ENCODE measurements around the gene ZBTB7C. TPM values are rescaled to one million over a fixed set of nuclear protein-coding genes. Genes with fewer than 3 reads are reported as not detected.

Gene ZBTB7C
- total RNA-seq, 1 experiment from 2014 or later = 0.17 TPM

DNA sequence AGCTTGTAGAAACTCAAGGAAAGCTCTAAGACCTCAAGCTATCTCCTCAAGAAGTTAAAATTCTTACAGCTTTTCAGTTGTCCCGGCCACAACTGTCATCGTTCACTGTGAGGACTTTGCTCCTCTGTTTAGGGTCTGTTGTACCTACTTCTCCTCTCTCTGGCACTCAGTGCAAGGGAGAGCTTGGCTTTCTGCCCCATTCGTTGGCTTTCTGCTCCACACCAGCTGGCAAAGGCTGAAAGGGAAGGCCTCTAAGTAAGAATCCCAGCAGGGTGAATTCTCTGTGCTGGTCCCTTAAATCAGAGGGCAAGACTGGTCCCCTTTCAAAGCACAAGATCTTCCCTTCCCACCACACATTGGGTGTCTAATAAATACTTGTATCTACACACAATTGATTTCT is 17.3 kb downstream of the ZBTB7C start:
- DNase-seq (ENCODE audit: low read depth) = no peak

DNA sequence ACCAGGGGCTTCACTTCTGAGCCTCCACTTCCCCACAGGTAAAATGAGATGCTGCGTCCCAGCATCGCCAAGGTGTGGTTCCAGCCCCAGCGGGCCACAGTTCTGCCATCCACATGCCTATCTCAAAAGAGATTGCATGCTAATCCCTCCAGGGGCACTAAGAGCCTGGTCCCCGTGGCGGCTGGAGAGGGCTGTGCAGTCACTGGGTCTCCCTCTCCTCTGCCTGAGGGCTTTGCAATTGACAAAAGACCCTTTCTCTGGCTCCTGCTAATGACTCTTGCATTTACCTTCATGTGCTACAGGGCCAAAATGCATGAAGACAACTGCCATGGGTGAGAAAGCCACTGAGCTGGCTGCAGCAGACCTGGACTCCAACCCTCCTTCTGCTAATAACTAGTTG is 18.5 kb downstream of the ZBTB7C start:
- DNase-seq (ENCODE audit: low read depth) = no peak

DNA sequence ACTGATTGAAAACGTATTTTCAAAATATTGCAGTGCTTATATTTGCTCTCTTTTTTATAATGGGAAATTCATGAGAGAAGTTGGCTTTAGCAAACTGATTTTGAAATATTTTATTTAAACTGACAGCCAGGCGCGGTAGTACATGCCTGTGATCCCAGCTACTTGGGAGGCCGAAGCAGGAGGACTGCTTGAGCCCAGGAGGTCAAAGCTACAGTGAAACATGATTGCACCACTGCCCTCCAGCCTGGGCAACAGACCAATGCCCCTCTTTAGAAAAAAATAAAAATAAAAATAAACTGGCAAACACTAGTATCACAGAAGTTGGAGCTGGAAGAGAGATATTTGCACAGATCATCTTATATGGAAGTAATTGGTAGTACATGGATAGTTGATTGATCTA is 20.7 kb downstream of the ZBTB7C start:
- DNase-seq (ENCODE audit: low read depth) = no peak

DNA sequence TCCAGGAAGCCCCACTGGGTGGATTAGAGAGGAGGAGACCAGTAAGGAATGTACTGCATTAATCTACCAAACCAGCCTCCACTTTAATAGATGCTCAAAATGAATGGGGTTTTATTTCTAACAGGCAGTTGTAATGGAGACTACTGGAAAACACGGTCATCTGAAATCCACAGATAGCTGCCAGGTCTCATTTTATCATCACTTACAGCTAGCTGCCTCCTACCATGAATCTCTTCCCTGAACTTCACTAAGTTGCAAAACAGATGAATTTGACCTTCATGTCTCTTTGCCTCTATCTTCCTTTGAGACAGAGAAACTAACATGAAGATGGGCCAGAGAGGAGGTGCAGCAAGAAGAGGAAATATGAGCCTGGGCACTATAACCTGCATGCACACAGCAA is 21.9 kb downstream of the ZBTB7C start:
- no peak for DNase-seq (ENCODE audit: low read depth)

DNA sequence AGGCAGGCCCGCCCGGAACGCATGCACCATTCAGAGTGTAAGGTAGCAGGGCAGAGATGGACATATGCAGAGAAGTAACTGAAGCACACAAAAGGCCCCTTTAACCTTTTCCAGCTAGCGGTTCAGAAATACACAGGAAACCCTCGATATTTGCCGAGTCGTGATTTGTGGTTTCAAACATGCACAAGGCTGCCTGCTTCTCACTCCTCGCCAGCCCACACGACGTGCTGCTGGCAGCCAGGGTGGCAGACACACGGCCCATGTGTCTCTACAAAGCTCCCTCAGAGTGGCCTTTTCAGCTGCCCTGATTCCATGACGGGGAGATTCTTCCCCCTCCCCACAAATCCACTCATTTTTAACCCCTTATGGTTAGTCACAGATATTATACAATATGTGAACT is 23.6 kb downstream of the ZBTB7C start:
- DNase-seq (ENCODE audit: low read depth) = no peak

DNA sequence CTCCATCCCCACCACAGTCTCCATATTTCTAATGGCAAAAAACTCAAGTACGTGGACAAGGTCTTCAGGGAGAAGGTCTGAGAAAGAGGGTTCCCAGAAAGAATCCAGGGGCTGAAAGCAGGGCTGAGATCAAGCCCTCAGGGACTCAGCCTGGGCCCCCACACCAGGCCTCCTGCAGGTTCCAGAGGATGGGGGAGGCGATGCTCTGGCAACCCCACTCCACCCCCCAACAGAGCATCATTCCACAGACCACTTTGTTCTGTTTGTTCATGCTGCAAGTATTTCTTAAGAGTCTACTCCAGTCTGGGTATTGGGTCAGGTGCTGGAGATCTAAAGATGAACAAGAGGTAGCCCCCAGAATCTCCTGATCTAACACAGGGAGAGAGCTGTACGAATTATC is 32.2 kb downstream of the ZBTB7C start:
- no peak for DNase-seq (ENCODE audit: low read depth)

DNA sequence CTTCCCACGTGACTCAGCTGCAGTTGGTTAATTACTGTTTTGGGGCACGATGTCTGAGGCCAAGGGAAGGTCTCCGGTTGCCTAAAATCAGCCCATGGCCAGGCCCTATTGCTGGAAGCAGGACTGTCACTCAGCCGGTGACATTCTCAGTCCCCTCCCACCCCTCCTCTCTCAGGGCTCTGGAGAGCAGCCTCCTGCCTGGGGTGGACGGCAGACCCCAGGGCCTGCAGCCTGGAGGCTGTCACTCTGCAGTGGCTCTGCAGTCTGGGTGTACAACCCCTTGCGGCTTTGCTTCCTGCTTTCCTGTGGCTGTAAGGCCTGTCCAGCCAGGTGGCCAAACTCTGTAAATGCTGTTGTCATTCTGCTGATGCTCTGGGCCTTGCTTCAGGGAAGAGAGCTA is 32.8 kb downstream of the ZBTB7C start:
- no peak for DNase-seq (ENCODE audit: low read depth)

DNA sequence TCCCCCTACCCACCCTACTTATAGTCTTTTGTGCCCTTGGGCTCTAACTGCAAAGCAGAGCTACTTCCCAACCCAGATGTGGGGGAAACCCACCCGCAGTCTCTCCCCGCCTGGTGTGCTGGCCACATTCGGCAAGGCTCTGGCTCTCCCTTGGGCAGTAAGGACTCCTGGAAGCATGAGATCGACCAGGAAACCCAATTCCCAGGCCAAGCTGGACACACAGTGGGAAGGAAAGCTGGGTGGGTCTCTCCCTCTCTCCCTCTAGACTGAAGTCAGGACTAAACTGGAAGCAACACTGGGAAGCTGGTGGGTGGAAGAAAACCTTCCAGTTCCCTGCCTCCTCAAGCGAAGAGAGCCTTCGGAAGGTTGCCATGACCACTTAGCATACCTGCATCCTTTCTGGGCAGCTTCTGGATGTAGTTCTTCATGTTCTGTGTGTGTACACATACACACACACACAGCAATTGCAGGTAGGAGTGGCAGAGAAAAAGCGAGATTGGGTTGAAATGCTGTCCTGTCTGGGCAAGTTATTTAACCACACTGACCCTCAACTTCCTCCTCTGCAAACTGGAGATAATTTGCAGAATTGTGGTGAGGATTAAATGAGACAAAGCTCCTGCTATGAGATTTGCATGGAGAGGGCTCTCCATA is 33.9 kb downstream of the ZBTB7C start:
- DNase-seq (ENCODE audit: low read depth) = no peak

DNA sequence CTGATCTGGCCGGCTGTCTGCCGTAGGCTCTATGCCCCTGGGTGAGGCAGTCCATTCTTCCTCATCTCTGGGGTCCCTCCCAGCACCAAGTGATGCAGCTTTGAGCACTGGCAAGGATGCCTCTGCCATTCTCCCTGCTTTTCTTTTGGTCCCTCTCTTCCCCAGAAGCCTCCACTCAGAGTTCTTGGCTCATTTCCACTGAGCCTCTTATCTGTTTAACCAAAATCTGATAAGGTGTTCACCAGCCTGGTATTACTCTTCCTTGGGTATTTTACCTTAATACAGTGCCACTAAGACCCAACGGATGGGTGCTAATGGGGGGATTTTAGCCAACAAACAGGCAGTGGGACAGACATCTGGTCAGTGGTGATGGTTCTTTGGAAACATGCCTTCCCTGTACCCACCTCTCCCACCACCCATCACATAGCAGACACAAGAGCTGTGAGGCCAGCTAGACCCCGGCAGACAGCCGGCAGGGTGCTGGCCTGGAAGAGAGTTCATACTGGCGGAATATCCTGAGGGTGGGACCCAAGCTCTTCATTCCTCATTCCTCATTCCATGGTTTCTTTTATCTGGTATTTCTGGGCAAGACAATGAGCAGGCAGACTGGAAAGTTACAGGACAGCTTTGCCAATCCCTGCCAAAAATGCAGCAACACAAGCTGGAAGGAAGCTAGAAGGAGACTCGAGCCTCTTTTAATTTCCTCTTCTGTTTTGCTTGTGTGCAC is 34.6 kb downstream of the ZBTB7C start:
- DNase-seq (ENCODE audit: low read depth) = no peak

DNA sequence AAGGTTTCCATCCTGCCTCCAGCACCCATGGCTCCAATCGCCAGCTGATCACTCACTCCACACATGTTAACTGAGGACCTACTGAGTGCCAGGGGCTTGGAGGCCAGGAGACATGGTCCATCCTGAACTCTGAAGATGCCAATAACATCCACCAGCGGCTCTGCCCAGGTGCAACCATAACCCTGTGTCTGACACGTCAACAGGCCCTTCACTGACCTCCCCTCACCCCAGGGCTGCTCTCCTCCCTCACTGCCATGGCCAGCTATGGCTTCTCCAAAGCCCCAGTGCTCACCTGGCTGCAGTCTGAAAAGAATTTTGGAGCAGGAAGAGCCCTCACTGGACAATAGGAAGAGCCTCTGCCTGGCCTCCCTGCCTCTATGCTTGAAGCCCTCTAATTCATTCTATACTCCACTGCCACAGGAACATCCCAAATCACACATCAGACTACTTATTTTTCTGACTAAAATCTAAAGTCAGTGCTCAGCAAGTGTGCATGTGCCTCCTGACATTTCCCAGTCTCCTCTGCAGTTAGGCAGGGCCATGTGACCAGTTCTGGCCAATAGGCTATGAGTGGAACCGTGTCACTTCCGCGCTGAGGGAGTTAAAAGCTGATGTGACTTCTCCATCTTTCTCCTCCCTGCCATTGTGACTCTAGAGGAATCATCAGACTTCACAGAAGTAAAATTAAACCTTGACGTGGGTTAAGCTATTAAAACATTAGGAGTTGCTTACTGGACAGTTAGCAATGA is 37.2 kb downstream of the ZBTB7C start:
- no peak for DNase-seq (ENCODE audit: low read depth)

DNA sequence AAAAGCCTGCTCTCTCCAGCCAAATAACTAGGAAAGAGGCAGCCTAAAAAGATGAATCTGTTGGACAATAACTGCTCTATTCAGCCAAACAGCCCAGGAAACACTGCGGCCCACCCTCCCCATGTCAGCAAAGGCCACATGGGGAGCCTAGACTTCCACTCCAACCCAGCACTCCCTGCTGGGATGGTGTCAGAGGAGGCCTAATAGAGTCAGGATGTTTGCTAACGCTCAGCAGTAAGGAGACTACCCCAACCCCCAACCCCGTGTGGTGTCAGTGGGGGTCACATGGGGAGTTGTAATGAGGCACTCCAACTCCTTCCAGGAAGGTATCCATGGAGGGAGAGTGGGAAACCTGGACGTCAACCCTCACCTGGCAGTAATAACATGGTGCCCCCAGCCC is 41.6 kb downstream of the ZBTB7C start:
- DNase-seq (ENCODE audit: low read depth) = no peak

DNA sequence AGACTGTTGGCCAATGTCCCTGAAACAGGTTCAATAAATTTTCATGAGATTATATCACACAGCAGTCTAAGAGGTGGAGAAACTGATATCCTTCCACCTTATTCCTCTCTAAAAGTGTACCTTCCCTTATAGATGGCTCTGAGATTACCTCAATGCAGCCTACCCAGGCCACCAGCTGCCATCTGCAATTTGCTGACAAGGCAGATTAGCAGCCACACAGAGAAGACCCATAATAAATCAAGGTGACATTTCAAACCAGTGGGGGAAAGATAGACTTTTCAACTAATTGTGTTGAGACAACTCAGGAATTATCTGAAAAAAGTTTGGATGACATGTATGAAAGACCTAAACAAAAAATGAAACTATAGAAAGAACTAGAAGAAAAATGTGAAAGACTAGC is 43.2 kb downstream of the ZBTB7C start:
- DNase-seq (ENCODE audit: low read depth) = no peak

DNA sequence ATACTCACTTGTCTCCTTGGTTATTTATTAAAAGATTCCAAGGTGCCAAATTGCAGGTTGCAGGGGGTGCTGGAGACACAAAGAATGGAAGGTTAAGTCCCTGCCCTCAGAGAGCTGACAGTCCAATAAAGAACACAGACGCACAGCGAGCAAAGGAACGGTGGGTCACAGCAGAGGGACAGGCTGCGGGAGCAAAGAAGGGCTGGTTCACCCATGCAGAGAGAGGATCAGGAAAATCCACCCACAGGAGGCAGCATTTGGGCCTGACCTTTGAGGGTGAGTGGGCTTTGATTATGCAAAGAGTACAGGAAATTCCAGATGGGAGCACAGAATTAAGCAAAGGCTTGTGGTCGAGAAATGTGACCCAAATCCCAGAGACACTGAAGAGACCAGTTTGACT is 45.0 kb downstream of the ZBTB7C start:
- no peak for DNase-seq (ENCODE audit: low read depth)

DNA sequence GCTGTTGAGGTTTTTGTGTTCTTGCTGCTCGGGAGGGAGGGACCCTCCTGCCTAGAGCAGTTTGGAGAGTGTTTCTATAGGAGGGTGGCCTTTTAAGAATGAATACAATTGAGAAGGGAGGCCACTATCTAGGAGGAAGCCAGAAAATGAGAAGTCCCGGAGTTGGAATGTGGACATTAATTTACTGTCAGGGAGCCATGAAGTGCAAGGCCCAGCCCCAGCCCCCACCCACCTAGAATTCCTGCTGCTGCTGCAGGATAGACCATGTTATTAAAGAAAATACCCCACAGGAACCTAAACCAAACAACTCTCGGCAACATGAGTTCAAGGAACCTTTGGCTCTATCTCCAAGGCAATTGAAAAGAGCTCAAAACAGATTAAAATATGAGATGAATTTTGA is 46.0 kb downstream of the ZBTB7C start:
- no peak for DNase-seq (ENCODE audit: low read depth)

DNA sequence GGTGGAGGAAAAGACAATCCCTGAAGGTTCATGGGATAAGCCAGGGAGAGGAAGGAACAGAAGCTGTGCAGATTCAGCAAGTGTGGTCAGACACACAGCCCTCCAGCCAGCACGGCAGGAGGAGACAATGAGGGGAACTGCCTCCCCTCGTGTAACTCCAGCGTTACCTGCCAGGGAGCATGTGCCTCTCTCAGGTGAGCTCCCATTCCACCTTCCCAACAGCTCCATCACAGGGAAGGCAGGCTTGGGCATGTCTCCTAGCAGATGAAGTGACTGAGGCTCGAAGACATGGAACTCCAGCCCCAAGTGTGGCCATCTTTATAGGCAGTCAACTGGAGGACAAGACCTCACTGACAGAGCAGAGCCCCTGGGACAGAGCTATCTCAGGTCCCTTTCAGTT is 47.4 kb downstream of the ZBTB7C start:
- no peak for DNase-seq (ENCODE audit: low read depth)

DNA sequence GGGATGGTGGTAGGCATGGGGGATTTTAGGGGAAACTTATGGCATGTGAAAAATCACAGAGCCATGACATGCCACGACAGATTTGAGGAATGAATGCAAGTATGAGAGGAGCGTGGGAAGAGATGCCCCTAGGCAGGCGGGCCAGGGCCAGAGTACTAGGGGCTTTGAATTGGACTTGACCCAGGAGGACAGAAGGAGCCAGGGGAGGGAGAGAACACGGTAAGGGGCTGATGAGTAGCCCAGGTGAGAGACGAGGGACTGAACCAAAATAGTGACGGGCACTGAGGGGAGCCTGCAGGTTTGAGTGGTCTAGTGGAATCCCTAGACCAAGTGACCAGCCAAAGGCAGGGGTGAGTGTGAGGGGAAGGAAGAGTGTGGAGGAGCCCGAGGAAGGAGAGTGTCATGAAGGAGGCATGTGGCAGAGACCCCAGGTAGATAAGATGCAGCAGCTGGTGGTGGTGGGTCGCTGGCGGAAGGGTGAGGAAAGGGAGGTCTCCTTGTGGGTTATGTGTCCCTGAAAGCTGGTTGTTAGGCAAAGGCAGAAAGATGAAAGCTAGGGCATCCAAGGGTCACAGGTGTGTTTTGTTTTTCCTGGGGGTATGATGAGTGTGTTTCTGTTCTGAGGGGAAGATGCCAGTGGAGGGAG is 48.7 kb downstream of the ZBTB7C start:
- no peak for DNase-seq (ENCODE audit: low read depth)

DNA sequence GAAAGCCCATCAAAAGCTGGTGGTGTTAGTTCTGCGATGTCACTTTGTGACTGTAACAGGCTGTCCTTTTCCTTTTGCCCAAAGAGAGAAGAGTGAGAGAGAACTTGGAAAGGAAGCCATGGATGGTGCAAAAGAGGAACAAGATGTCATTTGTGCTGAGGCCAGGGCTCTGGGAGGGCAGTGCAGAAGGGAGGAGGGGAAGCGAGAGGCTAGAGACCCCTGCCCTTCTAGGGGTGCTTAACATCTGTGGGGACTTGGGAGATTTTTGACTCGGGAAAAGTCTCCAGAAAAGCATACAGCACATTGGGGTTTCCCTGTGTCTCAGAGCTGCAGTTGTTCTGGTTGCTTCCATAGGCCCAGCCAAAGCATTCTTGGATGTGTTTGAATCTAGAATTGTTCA is 49.6 kb downstream of the ZBTB7C start:
- DNase-seq (ENCODE audit: low read depth) = no peak

DNA sequence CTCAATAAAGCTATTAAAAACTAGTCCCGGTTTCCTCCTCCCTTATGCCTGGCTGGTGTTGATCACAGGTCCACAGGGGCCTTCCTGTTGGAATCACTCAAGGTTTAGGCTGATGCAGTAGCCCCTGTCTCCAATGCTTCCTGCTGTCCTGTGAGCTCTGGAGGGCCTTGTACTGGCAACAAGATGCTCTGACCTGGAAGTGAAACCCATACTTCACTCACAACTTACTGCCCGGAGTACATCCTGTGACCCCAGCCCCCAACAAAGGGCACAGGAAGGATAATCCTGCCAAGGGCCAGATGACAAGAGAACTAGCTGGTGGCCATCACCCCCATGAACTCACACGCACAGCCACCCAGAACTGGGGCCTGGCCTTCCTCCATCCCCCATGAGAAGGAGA is 50.3 kb downstream of the ZBTB7C start:
- no peak for DNase-seq (ENCODE audit: low read depth)

DNA sequence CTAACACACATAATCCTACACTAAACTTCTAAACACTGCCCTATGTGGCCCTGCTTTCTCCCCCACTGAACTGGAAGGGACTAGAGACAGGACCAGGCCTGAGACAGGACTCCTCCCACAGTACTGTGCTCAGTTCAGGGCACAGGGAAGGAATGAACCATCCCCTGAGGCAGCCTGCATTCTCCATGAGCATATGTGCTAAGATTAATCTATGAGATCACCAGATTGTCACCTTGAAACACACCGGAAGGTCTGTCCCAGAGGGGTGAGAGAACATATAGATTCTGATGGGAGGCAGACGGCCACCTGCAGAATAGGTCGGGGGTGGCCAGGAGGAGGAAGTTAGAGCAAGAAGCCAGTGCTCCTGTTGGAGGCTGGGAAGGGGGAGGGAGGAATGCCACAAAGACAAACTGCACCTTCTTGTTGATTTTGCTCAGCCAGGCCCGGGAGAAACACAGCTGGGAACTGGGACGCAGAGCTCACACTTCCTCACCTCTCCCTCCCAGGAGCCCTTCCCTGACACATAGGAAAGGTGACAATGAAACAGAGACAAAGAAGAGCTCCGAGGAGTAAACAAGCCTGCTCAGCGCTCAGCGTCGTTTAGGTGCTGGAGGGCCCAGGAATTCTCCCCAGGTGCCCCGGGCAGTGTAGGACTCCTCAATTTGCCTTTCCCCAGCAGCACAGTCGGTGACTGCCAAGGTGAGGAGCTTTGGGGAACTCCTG is 52.1 kb downstream of the ZBTB7C start:
- DNase-seq (ENCODE audit: low read depth) = no peak

DNA sequence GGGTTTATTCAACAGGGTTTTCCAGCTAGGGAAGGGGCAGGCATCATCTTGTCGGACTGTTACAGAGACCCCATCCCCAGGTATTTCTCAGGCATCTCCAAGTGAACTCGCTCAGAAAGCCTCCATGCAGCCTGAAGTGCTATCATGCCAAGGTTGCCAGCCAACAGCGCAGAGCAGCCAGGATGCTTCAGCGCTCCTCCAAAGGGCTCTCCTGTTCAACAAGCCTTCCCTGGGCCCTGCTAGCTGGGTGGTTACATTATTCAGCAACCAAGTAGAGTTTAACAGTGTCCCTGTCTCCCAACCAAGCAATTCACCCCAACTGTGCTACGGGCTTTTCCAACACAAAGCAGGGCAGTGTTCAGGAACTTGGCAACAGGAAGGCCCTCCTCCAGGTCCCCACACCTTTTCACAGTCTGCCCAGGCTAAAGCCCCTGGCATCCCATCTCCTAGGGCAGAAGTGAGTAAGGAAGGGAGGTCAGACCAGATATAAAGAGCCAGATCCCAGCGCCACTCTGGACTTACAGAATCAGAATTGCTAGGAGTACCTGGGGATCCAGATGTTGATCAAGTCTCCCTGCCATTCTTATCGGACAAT is 52.9 kb downstream of the ZBTB7C start:
- no peak for DNase-seq (ENCODE audit: low read depth)

Data from LHCN-M2 (cell line).